ENCODE data around the gene DNAH6. TPM values are rescaled to one million over a fixed set of nuclear protein-coding genes. Genes with fewer than 3 reads are reported as not detected.

Gene DNAH6
- total RNA-seq, 1 experiment from 2014 or later = 0.32 TPM

GRCh38 chr2:84491256-84491655 is 25.0 kb upstream of the DNAH6 start:
- ChIA-PET POLR2A (no interaction called here), CTCF (no interaction called here)
- Mint-ChIP-seq H3K4me1 (ENCODE audit: low read depth, unreplicated experiment) (peaks cover 11% of the 10 kb centered on the region), H3K27ac (ENCODE audit: unreplicated experiment) (no peak overlapping the region), H3K9me3 (ENCODE audit: unreplicated experiment) (no peaks in the 10 kb centered on the region), H3K27me3 (ENCODE audit: insufficient read depth, unreplicated experiment) (no peaks in the 10 kb centered on the region), H3K4me3 (ENCODE audit: unreplicated experiment) (no peak overlapping the region), H3K36me3 (ENCODE audit: insufficient read depth, unreplicated experiment) (no peaks in the 10 kb centered on the region)
- DNase-seq = no peak
- H3K4me3 ChIP-seq (ENCODE audit: low read depth, low read length) = no peak overlapping the region
- intact Hi-C loops (cut with micrococcal nuclease; ENCODE audit: unreplicated experiment) = no loop called here
- no peaks in the 10 kb centered on the region for H3K27me3 ChIP-seq (replicated peaks; ENCODE audit: control insufficient read depth, insufficient read depth, low read length)
- H3K4me1 ChIP-seq = peaks cover 18% of the 10 kb centered on the region
- BruUV-seq (replicated peaks) = no TSS peak
- H3K9me3 ChIP-seq = no peaks in the 10 kb centered on the region
- TF ChIP-seq CTCF (IDR thresholded peaks at IDR 0.05; ENCODE audit: insufficient read depth in 1 of 2, low read depth in 1 of 2, low read length in 1 of 2, severe bottlenecking in 1 of 2, unreplicated experiment in 1 of 2) = no peak
- H3K36me3 ChIP-seq (ENCODE audit: control insufficient read depth, insufficient read depth, low read length) = no peaks in the 10 kb centered on the region

- no TSS peak for BruUV-seq (replicated peaks)
- H3K4me1 Mint-ChIP-seq (ENCODE audit: low read depth, unreplicated experiment) = peaks cover 7% of the 10 kb centered on the region
- Histone ChIP-seq H3K4me3 (ENCODE audit: low read depth, low read length) (no peak overlapping the region), H3K9me3 (no peaks in the 10 kb centered on the region), H3K36me3 (ENCODE audit: control insufficient read depth, insufficient read depth, low read length) (no peaks in the 10 kb centered on the region), H3K4me1 (peaks cover 14% of the 10 kb centered on the region), H3K27me3 (replicated peaks; ENCODE audit: control insufficient read depth, insufficient read depth, low read length) (no peaks in the 10 kb centered on the region)
- intact Hi-C loops (cut with micrococcal nuclease; ENCODE audit: unreplicated experiment) = loop anchor here (1.0 kb wide), 1 partner anchor 389 kb away; no protein-coding TSS in a partner anchor
- ChIA-PET CTCF (no interaction called here), POLR2A (no interaction called here)
- no peak for TF ChIP-seq CTCF (IDR thresholded peaks at IDR 0.05; ENCODE audit: insufficient read depth in 1 of 2, low read depth in 1 of 2, low read length in 1 of 2, severe bottlenecking in 1 of 2, unreplicated experiment in 1 of 2)
- H3K36me3 Mint-ChIP-seq (ENCODE audit: insufficient read depth, unreplicated experiment) = no peaks in the 10 kb centered on the region
- H3K9me3 Mint-ChIP-seq (ENCODE audit: unreplicated experiment) = no peaks in the 10 kb centered on the region
- H3K27me3 Mint-ChIP-seq (ENCODE audit: insufficient read depth, unreplicated experiment) = no peaks in the 10 kb centered on the region
- H3K4me3 Mint-ChIP-seq (ENCODE audit: unreplicated experiment) = no peak overlapping the region
- H3K27ac Mint-ChIP-seq (ENCODE audit: unreplicated experiment) = no peak overlapping the region
- DNase-seq = no peak
Observed at GRCh38 chr2:84491741-84492140, 24.6 kb upstream of the DNAH6 start.

- Mint-ChIP-seq H3K4me1 (ENCODE audit: low read depth, unreplicated experiment) (peaks cover 6% of the 10 kb centered on the region), H3K27me3 (ENCODE audit: insufficient read depth, unreplicated experiment) (no peaks in the 10 kb centered on the region), H3K36me3 (ENCODE audit: insufficient read depth, unreplicated experiment) (no peaks in the 10 kb centered on the region), H3K9me3 (ENCODE audit: unreplicated experiment) (no peaks in the 10 kb centered on the region), H3K27ac (ENCODE audit: unreplicated experiment) (no peak overlapping the region), H3K4me3 (ENCODE audit: unreplicated experiment) (no peak overlapping the region)
- intact Hi-C loops (cut with micrococcal nuclease; ENCODE audit: unreplicated experiment) = loop anchor here (1.0 kb wide), 1 partner anchor 388 kb away; no protein-coding TSS in a partner anchor
- Histone ChIP-seq H3K27me3 (replicated peaks; ENCODE audit: control insufficient read depth, insufficient read depth, low read length) (no peaks in the 10 kb centered on the region), H3K4me3 (ENCODE audit: low read depth, low read length) (no peak overlapping the region), H3K36me3 (ENCODE audit: control insufficient read depth, insufficient read depth, low read length) (no peaks in the 10 kb centered on the region), H3K9me3 (no peaks in the 10 kb centered on the region), H3K4me1 (peaks cover 5% of the 10 kb centered on the region)
- CTCF ChIA-PET = no interaction called here
- TF ChIP-seq CTCF (IDR thresholded peaks at IDR 0.05; ENCODE audit: insufficient read depth in 1 of 2, low read depth in 1 of 2, low read length in 1 of 2, severe bottlenecking in 1 of 2, unreplicated experiment in 1 of 2) = no peak
- no TSS peak for BruUV-seq (replicated peaks)
- DNase-seq = no peak
- POLR2A ChIA-PET = no interaction called here
Observed at GRCh38 chr2:84492571-84492970, 23.7 kb upstream of the DNAH6 start.

Data from Caco-2 (cell line).